Measurements from ENCODE around the gene SCGB3A1.

SCGB3A1 gene

DNA sequence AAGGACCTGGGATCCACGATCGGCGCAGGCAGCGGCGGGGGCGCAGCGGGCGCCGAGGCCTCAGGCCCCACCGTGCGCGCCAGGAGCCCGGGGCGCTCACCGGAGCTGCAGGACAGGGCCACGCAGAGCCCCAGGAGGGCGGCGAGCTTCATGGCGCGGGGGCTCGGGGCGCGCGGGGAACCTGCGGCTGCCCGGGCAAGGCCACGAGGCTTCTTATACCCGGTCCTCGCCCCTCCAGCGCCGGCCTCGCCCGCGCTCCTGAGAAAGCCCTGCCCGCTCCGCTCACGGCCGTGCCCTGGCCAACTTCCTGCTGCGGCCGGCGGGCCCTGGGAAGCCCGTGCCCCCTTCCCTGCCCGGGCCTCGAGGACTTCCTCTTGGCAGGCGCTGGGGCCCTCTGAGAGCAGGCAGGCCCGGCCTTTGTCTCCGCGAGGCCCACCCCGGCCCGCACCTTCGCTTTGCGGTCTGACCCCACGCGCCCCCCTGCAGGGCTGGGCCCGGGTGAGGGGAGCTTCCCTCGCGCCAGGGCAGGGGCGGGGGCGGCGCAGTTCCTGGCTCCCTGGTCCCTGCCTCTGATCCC is at the start of gene SCGB3A1:
SCGB3A1 (minus strand) TSS at position 189 of the 577 bp plus-strand sequence; CDS start at position 152, 37 bp downstream.
- DNase-seq: no peak

DNA sequence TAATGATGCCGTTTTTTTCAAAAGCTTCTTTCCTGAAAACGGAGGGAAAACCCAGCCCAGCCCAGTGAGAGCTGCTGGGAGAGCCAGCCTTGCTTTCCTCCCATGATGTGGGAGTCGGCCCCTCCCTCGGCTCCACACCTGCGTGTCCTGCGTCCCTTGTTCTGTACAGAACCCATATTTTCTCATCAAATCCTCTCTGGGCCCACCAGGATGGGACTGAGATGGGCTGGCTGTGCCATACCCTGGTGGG is 49.2 kb upstream of the SCGB3A1 start:
- DNase-seq: no peak

GRCh38 chr5:180639741-180640610 is 48.7 kb upstream of the SCGB3A1 start:
- DNase-seq: no peak

DNA sequence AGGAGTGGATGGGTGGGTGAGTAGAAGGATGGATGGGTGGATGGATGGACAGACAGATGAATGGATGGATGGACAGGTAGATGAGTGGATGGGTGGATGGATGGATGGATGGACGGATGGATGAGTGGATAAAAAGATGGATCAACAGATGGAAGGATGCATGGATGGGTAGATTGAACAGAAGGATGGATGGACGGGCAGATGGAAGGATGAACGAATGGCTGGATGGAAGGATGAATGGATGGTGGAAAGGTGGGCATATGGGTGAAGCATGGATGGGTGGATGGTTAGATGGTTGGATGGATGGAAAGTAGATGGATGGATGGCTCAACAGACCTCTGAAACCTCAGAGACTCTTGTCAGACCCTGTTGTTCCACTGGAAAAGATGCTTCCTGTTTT is 48.0 kb upstream of the SCGB3A1 start:
- DNase-seq: no peak

GRCh38 chr5:180637962-180638680 is 46.8 kb upstream of the SCGB3A1 start:
- DNase-seq: no peak

GRCh38 chr5:180636403-180637075 is 45.2 kb upstream of the SCGB3A1 start:
- no peak for DNase-seq

GRCh38 chr5:180636016-180636402 is 44.7 kb upstream of the SCGB3A1 start:
- DNase-seq: no peak

DNA sequence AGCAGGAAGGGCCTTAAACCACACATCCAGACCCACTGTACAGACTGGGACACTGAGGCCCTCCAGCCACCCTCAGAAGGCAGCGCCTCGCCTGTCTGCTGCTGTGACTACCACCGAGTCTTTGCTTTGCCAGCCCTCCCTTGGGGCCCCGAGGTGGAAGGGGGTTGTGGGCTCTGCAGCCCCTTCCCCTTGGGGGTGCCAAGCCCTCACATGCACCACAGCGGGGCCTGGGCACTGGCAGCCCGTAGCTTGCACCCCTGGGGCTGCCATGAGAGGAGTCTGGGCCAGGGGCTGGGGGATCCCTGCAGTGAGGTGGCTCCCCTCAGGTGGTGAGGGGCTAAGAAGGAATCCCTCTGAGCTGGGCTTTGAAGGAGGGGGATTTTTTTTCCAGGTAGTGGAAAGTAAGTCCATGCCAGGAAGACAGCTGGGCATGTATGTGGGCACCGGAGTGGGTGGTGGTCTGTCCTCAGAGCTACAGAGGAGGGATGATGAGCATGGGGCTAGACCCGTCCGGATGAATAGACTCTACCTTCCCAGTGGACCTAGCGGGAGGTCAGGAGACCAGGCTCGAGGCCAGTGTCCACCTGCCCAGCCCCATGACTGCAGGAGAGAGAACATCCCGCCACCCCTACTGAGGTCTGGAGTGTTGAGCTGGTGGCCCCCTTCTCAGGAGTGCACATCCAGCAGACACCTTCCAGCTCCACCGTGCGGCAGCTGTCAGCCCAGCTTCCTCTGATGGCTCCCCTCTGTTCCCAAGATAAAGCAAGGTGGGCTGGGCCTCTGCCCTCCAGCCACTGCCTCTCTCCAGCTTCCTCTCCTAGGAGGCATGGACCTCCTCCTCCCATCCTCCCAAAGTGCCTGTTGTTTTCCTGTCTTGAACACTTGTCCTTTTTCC is 42.2 kb upstream of the SCGB3A1 start:
- DNase-seq: no peak

GRCh38 chr5:180632768-180633167 is 41.5 kb upstream of the SCGB3A1 start:
- no peak for DNase-seq

DNA sequence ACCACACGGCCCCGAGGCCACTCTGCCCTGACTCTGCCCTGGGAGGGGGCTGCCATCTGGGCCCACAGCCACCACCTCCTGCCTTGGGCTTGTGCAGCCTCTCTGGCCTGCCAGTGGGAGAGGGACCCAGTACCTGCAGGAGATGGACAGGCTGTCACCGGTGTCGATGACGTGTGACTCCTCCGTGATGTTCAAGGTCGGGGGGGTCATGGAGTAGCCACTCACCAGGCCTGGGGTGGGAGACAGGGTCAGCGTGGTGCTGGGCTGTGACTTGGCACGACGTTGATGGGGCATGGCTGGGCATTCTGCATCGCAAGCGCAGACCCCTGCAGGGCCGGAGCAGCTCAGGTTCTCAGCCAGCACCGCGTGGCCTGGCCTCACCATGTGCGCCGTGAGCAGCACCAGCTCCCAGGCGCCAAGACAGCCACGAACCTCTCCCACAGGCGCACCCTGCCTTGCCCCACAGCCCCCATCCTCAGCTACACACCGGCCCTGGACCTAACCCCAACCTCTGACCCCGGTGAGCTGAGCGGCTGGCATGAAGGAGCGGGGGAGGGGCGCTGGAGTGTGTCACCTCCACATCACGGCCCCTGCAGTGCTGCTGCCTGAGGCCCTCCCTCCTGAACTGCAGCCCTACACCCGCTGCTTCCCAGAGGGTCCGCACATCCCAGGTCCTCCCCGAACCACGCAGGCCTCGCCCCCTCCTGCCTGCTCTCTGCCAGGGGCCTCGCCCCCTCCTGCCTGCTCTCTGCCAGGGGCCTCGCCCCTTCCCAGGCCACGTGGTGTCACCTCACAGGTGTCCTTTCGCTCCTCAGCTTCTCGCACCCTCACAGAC is 40.5 kb upstream of the SCGB3A1 start:
- DNase-seq: no peak

DNA sequence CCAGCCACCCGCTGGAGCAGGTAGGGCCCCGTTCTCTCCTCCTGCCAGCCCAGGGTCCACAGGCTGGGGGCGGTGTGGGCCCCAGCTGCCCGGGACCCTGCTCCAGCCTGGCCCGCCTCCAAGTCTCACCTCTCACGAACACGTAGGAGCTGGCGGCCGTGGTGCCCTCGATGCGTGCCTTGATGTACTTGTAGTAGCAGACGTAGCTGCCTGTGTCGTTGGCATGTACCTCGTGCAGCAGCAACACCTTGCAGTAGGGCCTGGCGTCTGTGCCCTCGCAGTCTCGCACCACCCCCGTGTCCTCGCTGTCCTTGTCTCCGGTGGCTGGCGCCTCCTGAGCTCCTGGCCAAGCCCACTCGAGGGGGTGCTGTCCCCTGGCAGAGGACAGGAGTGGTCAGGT is 39.1 kb upstream of the SCGB3A1 start:
- DNase-seq: no peak

GRCh38 chr5:180629831-180630382 is 38.6 kb upstream of the SCGB3A1 start:
- no peak for DNase-seq

- DNase-seq: no peak
Observed at GRCh38 chr5:180628827-180629750, 37.8 kb upstream of the SCGB3A1 start.

DNA sequence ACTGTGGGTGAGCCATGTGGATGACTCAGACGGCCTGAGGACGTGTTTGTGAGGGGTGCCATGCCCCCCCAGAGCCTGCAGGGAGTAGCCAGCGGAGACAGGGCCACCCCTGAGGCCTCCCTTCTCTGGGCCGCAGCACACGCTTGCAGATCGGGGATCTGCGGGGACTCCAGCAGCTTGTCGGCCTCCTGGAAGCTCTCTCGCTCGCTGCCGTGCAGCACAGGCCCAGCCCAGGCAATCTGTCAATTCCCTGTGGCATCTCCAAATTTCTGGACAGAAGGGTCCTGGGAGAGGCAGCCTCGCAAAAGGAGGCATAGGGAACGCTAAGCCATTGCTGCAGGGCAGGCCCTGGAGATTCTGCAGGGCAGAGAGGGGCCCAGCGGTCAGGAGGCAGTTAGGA is 36.9 kb upstream of the SCGB3A1 start:
- no peak for DNase-seq

- no peak for DNase-seq
Observed at GRCh38 chr5:180627386-180628120, 36.3 kb upstream of the SCGB3A1 start.

DNA sequence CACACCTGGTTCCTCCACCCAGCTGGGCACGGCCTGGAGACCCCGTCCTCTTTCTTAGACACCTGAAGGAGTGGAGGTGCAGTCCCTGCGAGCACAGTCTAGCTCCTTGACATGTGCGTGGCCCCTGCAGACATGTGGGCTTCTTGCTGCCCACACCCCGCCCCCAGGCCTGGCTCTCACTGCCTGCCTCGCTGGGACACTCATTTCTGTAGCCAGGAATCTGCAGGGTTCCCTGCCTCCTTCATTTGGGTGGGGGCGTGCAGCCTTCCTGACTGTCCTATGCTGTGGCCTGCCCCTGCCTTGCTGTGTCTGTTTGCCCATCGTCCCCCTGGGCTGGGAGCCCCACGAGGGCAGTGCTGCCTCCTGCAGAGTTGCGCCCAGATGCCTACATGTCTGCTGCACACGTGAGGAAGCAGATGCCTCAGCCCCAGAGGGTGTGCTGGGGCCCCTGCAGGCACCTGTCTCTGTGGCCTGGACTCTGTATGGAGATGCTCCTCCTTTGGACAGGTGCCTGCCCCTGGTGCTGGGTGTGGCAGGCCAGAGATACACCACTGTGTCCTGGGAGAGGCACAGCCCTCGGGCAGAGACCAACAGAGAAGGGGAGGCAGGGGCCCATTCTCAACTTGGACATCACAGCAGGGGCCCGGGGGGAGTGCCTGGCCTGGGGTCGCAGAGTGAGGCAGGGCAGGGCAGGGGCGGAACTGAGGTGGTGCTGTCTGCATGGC is 35.5 kb upstream of the SCGB3A1 start:
- DNase-seq: no peak

DNA sequence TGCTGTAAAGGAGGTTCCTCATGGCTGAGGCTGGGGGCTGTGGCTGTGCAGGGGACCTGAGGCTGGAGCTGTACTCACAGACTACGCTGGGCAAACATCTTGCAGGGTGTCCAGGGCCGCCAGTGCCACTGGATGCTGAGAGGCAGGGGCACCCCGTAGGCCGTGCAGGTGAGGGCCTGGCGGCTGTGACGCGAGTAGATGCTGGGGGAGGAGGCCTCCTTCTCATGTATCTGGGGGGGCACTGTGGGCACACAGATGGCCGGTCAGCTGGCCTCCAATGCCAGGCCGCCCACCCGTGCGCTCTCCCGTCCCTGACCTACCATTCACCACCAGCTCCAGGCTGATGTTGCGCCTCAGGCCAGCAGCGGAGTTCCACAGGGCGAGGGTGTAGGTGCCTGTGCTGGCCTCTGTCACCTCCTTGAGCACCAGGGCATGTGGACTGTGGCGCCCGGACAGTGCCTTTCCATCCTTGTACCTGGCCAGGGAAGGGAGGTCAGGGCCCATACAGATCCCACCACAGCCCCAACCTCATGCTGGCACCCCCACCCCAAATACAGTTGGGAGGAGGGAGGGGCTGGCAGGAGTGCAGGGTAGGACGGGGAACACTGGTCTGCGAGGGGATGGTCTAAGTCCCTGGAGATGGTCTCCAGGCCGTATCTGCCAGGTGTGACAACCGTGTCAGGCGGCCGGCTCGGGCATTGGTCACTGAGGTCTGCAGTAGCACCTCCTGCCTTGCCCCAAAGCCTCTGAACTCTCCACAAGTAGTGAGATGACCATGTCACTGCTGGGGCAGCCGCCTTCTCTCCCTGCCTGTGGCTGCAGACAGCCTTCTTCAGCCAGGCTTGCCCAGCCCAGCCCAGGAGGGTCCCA is 34.7 kb upstream of the SCGB3A1 start:
- DNase-seq: no peak
